NCI-H524 treated with DMSO at 0.1 percent for 48 hours (cell line): ENCODE results near the gene FBXL5.
"Not testable (repeated sequence)": the region's sequence is repeated elsewhere in the genome, so short reads cannot be mapped to it uniquely, and the experiment has no call there.

Experiments used
- DNase-seq: peaks from one replicate; lab custom pipeline; 2025; lab: John Stamatoyannopoulos, UW

Gene FBXL5

GRCh38 chr4:15651676-15652075, 3.5 kb downstream of the FBXL5 start:
- no peak for DNase-seq

- DNase-seq: peak; percentile 50
Measured at GRCh38 chr4:15649914-15650545, 5.1 kb downstream of the FBXL5 start.

DNA sequence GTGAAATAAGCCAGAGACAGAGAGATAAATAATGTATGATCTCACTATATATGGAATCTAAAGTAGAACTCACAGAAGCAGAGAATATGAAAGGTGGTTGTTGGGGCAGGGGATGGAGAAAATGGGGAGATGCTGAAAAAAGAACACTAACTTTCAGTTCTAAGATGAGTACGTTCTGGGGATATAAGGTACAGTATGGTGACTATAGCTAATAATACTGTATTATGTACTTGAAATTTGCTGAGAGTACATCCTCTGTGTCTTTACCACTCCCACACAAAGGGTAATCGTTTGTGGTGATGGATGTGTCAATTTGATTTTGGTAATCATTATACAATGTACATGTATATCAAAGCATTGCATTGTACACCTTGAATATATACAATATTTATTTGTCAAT, 6.6 kb downstream of the FBXL5 start:
- DNase-seq: no peak

GRCh38 chr4:15638418-15638817, 16.7 kb downstream of the FBXL5 start:
- DNase-seq: no peak

DNA sequence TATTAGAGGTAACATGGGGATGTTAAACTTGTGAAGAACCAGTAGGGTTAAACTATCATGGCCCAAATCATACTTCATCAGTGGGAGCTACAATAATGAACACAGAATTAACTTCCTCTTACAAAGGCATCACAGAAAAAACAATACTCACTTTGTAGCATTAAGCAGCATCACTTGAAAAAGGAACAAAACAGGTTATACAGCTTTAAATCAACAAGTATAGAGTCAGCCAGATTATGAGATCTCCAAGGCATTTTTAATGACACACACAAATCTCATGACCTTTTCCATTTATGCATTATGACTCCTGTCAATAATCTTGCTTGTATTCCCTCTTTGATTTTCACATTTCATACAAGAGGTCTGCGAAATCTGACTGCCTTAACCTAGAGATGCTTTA, 18.3 kb downstream of the FBXL5 start:
- no peak for DNase-seq

- DNase-seq: not testable (repeated sequence)
Measured at GRCh38 chr4:15617407-15617806, 37.8 kb downstream of the FBXL5 start.

- not testable (repeated sequence) for DNase-seq
Measured at GRCh38 chr4:15614891-15615290, 40.3 kb downstream of the FBXL5 start.

DNA sequence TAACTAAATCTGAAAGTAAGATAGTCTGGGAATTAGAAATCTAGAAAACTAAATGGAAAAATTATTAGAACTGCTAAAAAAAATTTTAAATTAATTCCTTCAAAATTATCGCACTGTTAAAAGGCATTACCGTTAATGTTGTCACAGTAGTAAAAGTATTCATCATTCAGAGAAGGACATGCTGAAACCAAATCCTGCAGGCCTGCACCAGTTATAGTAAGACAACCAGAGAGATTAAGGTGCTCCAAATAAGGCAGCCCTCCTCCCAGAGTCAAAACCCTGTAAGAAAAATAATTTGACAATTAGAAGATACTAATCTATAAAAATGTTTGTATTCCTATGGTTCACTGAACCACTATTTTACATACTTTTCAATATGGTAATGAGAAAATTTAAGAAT, 43.0 kb downstream of the FBXL5 start:
- no peak for DNase-seq

- DNase-seq: no peak
Measured at GRCh38 chr4:15610855-15611254, 44.3 kb downstream of the FBXL5 start.

DNA sequence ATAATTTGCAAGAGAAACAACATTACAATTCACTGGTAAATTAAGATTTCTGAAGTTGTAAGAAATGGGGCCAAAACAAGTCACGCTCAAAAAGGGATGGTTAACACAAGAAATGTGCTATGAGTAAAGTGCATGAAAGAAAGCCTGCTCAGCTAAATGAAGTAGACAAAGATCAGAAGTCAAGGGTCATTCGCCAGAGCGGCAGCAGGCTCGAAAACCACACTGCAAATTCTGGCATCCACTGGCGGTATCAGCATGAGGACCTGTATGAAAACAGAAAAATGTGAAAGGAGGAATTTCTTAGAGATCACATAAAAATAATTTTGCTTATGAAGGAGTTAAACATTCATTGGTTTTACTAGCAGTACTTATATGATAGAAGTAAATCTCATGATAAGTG, 49.6 kb downstream of the FBXL5 start:
- DNase-seq: no peak

DNA sequence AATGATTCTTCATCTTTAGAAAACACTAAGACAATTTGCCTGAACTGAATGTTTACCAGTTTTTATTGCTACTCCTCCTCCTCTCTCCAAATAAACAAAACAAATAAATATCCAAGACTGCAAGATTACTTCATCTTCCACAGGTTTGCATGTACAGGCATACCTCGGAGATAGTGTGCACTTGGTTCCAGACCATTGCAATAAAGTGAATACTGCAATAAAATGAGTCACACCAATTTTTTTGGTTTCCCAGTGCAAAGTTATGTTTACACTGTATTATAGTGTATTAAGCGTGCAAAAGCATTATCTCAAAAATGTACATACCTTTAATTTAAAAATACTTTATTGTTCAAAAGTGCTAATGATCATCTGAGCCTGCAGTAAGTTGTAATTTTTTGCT, 53.3 kb downstream of the FBXL5 start:
- DNase-seq: no peak

DNA sequence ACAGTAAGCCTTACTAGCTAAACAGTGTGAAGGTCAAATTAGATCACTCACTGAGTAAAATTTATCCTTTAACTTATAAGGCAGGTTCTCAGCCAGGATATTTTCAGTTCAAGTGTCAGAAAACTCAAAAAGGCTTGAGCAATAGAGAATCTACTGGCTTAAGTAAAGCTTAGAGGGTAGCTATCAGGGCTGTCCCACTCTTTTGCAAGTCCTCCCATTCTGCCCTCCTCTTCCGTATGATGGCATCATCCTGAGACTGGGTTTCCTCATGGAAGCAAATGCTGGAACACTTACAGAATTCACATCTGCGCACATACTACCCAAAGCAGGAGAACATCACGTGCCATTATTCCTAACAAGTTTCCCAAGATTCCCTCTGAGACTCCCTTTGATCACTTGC, 55.0 kb downstream of the FBXL5 start:
- DNase-seq: no peak

DNA sequence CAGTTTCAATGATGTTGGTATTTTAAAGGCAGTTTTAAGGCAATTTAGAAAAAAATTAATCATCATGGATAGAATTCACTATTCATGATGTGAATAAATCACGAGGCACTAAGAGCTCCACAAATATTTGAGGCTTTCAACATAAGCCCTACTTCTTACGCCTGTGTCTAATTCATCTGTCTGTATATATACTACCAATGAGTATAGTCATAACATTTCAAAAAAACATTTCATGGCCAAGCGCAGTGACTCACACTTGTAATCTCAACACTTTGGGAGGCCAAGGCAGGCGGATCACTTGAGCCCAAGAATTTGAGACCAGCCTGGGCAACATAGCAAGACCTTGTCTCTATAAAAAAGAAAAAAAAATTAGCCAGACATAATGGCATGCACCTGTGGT, 56.5 kb downstream of the FBXL5 start:
- no peak for DNase-seq

DNA sequence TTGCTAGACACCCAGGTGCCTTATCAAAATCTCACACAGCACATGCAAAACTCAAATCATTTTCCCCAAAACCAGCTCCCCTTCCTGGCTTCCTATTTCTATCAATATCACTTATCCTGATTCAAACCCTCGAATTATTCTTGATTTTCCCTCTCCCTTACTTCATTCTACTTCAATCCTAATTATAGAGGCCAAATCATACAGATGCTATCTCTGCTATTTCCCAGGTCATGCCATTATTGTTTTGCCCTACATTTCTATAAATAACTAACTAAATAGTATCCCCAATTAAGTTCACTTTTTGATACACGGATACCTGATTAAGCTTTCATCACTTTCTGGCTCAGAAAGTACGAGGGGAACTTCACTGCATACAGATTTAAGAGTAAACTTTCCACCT, 62.4 kb downstream of the FBXL5 start:
- no peak for DNase-seq

GRCh38 chr4:15587649-15588048, 67.5 kb downstream of the FBXL5 start:
- DNase-seq: no peak

- DNase-seq: no peak
Measured at GRCh38 chr4:15586066-15586465, 69.1 kb downstream of the FBXL5 start.

DNA sequence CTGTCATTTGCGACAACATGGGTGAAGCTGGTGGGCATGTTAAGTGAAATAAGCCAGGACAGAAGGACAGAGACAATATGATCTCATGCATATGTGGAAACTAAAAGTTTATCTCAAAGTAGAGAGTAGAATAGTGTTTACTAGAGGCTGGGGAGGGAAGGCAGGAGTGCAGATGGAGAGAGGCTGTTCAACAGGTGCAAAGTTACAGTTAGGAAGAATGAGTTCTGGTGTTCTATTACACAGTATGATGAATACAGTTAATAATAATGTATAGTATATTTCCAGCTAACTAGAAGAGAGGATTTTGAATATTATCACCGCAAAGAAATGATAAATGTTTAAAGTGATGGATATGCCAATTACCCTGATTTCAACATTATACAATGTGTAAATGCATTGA, 69.8 kb downstream of the FBXL5 start:
- DNase-seq: no peak

DNA sequence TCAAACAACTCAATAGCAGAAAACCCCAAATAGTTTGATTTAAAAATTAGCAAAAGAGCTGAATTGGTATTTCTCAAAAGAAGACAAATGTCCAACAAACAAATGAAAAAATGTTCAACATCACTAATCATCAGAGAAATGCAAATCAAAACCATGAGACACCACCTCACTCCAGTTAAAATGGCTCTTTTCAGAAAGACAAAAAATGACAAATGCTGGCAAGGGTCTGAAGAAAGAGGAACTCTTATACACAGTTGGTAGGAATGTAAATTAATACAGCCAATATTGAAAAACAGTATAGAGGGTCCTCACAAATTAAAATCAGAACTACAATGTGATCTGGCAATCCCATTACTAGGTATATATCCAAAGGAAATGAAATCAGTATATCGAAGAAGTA, 70.4 kb downstream of the FBXL5 start:
- DNase-seq: no peak

DNA sequence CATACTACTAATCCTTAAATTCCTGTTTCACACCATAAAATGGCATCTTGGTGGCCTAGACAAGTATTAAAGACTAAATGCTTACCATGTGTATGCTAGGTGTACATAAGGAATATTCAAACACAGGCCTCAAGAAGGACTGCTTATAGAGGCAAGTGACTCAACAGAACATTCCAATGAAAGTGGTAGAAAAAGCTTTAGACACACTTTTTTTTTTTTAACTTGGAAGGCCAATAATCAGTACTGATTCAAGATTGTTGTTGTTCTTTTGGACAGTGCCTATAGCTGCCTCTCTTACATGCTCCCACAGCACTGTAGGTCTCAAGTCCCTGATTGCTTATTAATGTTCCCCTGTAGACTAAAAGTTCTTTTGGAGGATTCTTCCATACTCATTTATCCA, 77.6 kb downstream of the FBXL5 start:
- no peak for DNase-seq

- DNase-seq: no peak
Measured at GRCh38 chr4:15575966-15576365, 79.2 kb downstream of the FBXL5 start.

- DNase-seq: no peak
Measured at GRCh38 chr4:15569746-15570145, 85.4 kb downstream of the FBXL5 start.

DNA sequence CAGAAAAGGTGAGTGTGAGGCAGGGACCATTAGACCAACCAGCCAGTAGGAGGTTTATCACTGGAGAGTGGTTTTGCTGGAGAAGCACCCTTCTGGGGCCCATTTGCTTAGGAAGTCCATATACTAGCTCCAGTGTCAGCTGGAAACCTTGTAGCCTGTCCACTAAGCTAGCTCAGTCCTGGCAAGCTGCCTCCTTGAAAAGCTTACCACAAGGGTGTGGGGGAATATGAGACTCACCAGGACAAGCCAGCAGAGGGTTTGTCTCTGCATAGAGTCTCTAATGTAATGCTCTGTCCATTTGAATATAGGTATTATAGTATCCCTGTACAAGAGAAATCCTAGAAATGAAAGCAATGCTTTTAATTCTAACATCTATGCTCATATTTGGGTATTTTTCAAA, 86.3 kb downstream of the FBXL5 start:
- DNase-seq: no peak

GRCh38 chr4:15563871-15564270, 91.3 kb downstream of the FBXL5 start:
- no peak for DNase-seq

DNA sequence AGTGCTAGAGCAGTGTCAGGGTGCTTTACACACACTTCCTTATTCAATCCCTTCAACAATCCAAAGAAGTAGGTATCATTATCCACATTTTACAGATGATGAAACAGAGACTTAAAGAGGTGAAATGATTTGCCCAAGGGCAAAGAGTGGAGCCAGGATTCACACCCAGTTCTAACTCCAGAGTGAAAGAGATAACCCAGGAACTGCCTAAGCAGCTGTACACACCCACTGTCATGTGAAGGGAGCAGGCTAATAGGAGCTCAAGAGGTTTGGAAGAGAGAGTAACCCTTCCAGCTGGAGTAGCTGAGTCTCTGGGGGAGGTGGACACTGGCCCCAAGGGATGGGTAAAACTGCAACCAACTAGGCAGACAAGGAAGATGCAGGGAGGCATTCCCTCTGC, 92.5 kb downstream of the FBXL5 start:
- DNase-seq: no peak

- DNase-seq: no peak
Measured at GRCh38 chr4:15562114-15562513, 93.0 kb downstream of the FBXL5 start.
